ENCODE data around the gene ZFYVE16.

- TF ChIP-seq ZNF416 (tag by site-specific recombination; IDR thresholded peaks at IDR 0.05) (no peak), CTCF (tag by site-specific recombination; IDR thresholded peaks at IDR 0.05) (no peak), ZNF624 (tag by site-specific recombination; IDR thresholded peaks at IDR 0.05) (no peak), ZNF274 (IDR thresholded peaks at IDR 0.05; ENCODE audit: low read length) (no peak), ZNF274 (tag by site-specific recombination; IDR thresholded peaks at IDR 0.05; ENCODE audit: borderline replicate concordance) (no peak), REST (tag by site-specific recombination; IDR thresholded peaks at IDR 0.05) (no peak), ZBTB48 (tag by site-specific recombination; IDR thresholded peaks at IDR 0.05) (no peak), PBX3 (CRISPR knock-in tag; IDR thresholded peaks at IDR 0.05) (no peak), ZNF138 (tag by site-specific recombination; IDR thresholded peaks at IDR 0.05; ENCODE audit: borderline replicate concordance) (no peak), ZNF433 (tag by site-specific recombination; IDR thresholded peaks at IDR 0.05; ENCODE audit: low read depth) (no peak), GLIS2 (tag by site-specific recombination; IDR thresholded peaks at IDR 0.05) (no peak), ZNF18 (tag by site-specific recombination; IDR thresholded peaks at IDR 0.05) (no peak), BCL11A (tag by site-specific recombination; IDR thresholded peaks at IDR 0.05; ENCODE audit: low read depth) (no peak), ZNF561 (tag by site-specific recombination; IDR thresholded peaks at IDR 0.05; ENCODE audit: borderline replicate concordance) (no peak), ZSCAN18 (tag by site-specific recombination; IDR thresholded peaks at IDR 0.05) (no peak)
Observed at GRCh38 chr5:80387063-80387768, 20.6 kb upstream of the ZFYVE16 start.

Data from HEK293 (cell line).